Hepatocyte (in vitro differentiated cells): ENCODE data around the gene RAMP3. TPM values are rescaled to one million over a fixed set of nuclear protein-coding genes. Genes with fewer than 3 reads are reported as not detected.

Experiments
- DNase-seq: peaks from one replicate; pipeline ENCODE4 v3.0.0-alpha.2; 2016; ENCODE audit warnings: low spot score
- H2AFZ ChIP-seq: fragments of 200-600 bp; sonication (generic); 2 replicates; pipeline ENCODE4 v1.6.0; 2016; ENCODE audit warnings: antibody characterized with exemption, mild to moderate bottlenecking
- H3K27ac ChIP-seq: fragments of 200-600 bp; sonication (generic); 2 replicates; pipeline ENCODE4 v1.5.1; 2016; ENCODE audit warnings: mild to moderate bottlenecking
- H3K27me3 ChIP-seq: fragments of 200-600 bp; sonication (generic); 2 replicates; pipeline ENCODE4 v1.6.1; 2016
- H3K36me3 ChIP-seq: fragments of 200-600 bp; sonication (generic); replicated peaks from 2 replicates; pipeline ENCODE4 v1.5.1; 2016; ENCODE audit warnings: low read depth; ENCODE audit not compliant: insufficient read depth
- H3K4me1 ChIP-seq: fragments of 200-600 bp; sonication (generic); 2 replicates; pipeline ENCODE4 v1.5.1; 2016; ENCODE audit warnings: mild to moderate bottlenecking, moderate library complexity; ENCODE audit not compliant: insufficient read depth
- H3K4me2 ChIP-seq: fragments of 200-600 bp; sonication (generic); 2 replicates; pipeline ENCODE4 v1.6.0; 2016
- H3K4me3 ChIP-seq: fragments of 200-600 bp; sonication (generic); 2 replicates; pipeline ENCODE4 v1.5.1; 2016; ENCODE audit warnings: mild to moderate bottlenecking
- H3K79me2 ChIP-seq: fragments of 200-600 bp; sonication (generic); 2 replicates; pipeline ENCODE4 v1.6.0; 2017; ENCODE audit warnings: mild to moderate bottlenecking
- H3K9me2 ChIP-seq: fragments of 200-600 bp; sonication (generic); replicated peaks from 2 replicates; pipeline ENCODE4 v1.6.0; 2017; ENCODE audit warnings: mild to moderate bottlenecking; ENCODE audit not compliant: insufficient read depth
- H3K9me3 ChIP-seq: fragments of 200-600 bp; sonication (generic); 2 replicates; pipeline ENCODE4 v1.5.1; 2016; ENCODE audit warnings: low read depth, mild to moderate bottlenecking
- H4K20me1 ChIP-seq: fragments of 200-600 bp; sonication (generic); 2 replicates; pipeline ENCODE4 v1.6.0; 2016; ENCODE audit warnings: mild to moderate bottlenecking; ENCODE audit not compliant: insufficient read depth, poor library complexity, severe bottlenecking
- EZH2 ChIP-seq: fragments of 200-600 bp; sonication (generic); IDR thresholded peaks from 2 replicates; pipeline ENCODE4 v1.6.1; 2016; ENCODE audit warnings: antibody characterized with exemption, mild to moderate bottlenecking, borderline replicate concordance
- EZH2phosphoT487 ChIP-seq: fragments of 200-600 bp; sonication (generic); IDR thresholded peaks from one replicate; pipeline ENCODE4 v1.6.1; 2018; ENCODE audit warnings: antibody characterized with exemption, mild to moderate bottlenecking, low read depth, moderate library complexity; ENCODE audit not compliant: unreplicated experiment, severe bottlenecking
- WGBS: methylation state at CpG from one replicate; pipeline ENCODE4 v1.1.6; 2016; ENCODE audit warnings: low lambda C conversion rate; ENCODE audit errors: missing lambda C conversion rate; 5-methylcytosine and 5-hydroxymethylcytosine counted together
- polyA plus RNA-seq: library from polyadenylated mRNA; unstranded; fragments of >200 nt; fragmentation: Nextera tagmentation; extraction: Ambion mirVana; gene quantifications from 2 replicates; pipeline ENCODE4 v1.2.1, GENCODE V29; 2016
- total RNA-seq: library from RNA; depleted of rRNA; stranded (reverse); fragments of >200 nt; gene quantifications from 2 replicates; pipeline ENCODE4 v1.2.3, GENCODE V29; 2014
- TF ChIP-seq, protein P1 (sequence below): fragments of 200-600 bp; sonication (generic); IDR thresholded peaks from 2 replicates; pipeline ENCODE4 v1.5.1; 2016; ENCODE audit warnings: antibody characterized with exemption, mild to moderate bottlenecking; ENCODE audit not compliant: poor library complexity

Gene RAMP3
- total and polyA plus RNA-seq, 2 experiments from 2014 or later, result not detected

DNA sequence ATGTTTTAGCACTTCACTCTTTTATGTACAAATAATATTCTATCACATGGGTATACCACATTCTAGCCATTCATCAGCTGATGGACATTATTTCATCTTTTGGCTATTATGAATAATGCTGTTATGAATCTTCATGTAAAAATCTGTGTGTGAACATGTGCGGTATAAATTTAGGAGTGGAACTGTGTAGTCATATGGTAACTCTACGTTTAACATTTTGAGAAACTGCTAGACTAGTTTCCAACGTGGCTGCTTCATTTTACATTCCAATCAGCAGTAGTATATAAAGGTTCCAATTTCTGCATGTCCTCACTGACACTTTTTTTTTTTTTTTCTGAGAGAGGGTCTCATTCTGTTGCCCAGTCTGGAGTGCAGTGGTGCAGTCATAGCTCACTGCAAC lies 8.3 kb downstream of the RAMP3 start:
- no peak overlapping the region for H3K4me3 ChIP-seq
- TF ChIP-seq, protein P1, sequence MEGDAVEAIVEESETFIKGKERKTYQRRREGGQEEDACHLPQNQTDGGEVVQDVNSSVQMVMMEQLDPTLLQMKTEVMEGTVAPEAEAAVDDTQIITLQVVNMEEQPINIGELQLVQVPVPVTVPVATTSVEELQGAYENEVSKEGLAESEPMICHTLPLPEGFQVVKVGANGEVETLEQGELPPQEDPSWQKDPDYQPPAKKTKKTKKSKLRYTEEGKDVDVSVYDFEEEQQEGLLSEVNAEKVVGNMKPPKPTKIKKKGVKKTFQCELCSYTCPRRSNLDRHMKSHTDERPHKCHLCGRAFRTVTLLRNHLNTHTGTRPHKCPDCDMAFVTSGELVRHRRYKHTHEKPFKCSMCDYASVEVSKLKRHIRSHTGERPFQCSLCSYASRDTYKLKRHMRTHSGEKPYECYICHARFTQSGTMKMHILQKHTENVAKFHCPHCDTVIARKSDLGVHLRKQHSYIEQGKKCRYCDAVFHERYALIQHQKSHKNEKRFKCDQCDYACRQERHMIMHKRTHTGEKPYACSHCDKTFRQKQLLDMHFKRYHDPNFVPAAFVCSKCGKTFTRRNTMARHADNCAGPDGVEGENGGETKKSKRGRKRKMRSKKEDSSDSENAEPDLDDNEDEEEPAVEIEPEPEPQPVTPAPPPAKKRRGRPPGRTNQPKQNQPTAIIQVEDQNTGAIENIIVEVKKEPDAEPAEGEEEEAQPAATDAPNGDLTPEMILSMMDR, result no peak
- no peak for TF ChIP-seq EZH2
- TF ChIP-seq EZH2phosphoT487, result no peak
- H2AFZ ChIP-seq, result no peak overlapping the region
- H3K9me2 ChIP-seq, result no peaks in the 10 kb centered on the region
- H3K79me2 ChIP-seq, result no peaks in the 10 kb centered on the region
- WGBS, result 73% methylated on average over 3 of the region's 3 CpGs
- no peaks in the 10 kb centered on the region for H3K4me1 ChIP-seq
- H3K27ac ChIP-seq, result no peak overlapping the region
- H3K27me3 ChIP-seq, result no peaks in the 10 kb centered on the region
- no peaks in the 10 kb centered on the region for H3K9me3 ChIP-seq
- H3K36me3 ChIP-seq, result no peaks in the 10 kb centered on the region
- H4K20me1 ChIP-seq, result no peaks in the 10 kb centered on the region
- DNase-seq, result no peak
- H3K4me2 ChIP-seq, result no peak overlapping the region

DNA sequence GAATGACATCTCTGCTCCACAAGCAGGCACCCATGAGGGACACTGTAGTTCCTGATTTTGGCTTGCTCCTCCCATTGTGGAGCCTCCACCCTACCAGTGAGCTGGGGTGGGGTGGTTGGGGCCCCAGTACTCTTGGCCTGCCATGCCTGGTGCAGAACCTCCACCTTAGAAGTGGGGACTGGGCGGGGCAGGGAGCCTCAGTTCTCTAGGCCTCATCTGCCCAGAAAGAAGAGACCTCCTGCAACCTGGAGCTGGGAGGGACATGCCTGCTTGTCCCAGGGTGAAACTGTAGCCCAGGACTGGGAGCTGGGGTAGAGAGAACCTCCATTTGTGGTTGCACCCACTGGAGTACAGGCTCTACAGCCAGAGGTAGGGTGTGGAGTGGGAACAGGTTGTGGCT lies 14.4 kb downstream of the RAMP3 start:
- no peaks in the 10 kb centered on the region for H3K79me2 ChIP-seq
- H3K9me3 ChIP-seq, result no peaks in the 10 kb centered on the region
- H4K20me1 ChIP-seq, result no peaks in the 10 kb centered on the region
- H3K36me3 ChIP-seq, result no peaks in the 10 kb centered on the region
- H3K4me2 ChIP-seq, result no peak overlapping the region
- H3K9me2 ChIP-seq, result no peaks in the 10 kb centered on the region
- no peak overlapping the region for H2AFZ ChIP-seq
- TF ChIP-seq, protein P1, result no peak
- TF ChIP-seq EZH2phosphoT487 (no peak), EZH2 (no peak)
- no peak overlapping the region for H3K4me3 ChIP-seq
- 100% methylated on average over 1 of the region's 1 CpG for WGBS
- no peaks in the 10 kb centered on the region for H3K27me3 ChIP-seq
- DNase-seq, result no peak
- H3K27ac ChIP-seq, result no peak overlapping the region
- H3K4me1 ChIP-seq, result no peaks in the 10 kb centered on the region

DNA sequence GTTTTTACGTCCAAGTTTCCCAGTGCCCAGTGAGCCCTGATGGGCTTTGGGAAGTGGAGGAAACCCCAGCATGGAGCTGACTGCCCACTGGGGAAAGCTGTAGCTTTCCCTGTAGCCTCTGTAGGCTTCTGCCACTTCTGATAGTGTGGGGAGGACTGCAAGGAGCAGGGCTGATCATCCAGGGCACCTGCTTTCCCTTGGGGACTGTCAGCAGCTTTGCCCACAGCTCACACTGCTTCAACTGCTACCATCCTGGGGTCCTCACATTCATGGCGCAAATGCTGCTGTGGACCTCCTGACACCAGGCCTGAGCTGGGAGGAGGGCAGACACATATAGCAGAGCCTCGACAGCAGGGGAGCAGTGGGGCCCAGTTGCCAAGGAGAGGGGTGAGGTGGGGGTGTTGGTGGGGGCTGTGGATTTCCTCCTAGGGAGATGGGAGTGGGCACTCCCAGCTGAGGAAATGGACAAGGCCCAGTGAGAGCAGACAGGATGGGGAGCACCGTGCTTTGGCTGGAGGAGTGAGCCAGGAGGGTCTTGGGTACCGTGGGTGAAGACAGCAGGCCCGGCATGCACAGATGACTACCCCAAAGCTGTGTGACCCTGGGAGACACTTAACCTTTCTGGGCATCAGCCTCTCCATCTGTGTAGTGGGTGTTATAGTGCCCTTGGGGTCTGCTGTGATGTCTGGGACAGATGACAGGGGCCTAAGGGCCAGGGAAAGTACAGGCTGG lies 16.2 kb downstream of the RAMP3 start:
- no peaks in the 10 kb centered on the region for H4K20me1 ChIP-seq
- no peaks in the 10 kb centered on the region for H3K4me1 ChIP-seq
- H3K27ac ChIP-seq, result no peak overlapping the region
- no peaks in the 10 kb centered on the region for H3K27me3 ChIP-seq
- no peaks in the 10 kb centered on the region for H3K9me2 ChIP-seq
- DNase-seq, result no peak
- no peaks in the 10 kb centered on the region for H3K79me2 ChIP-seq
- H2AFZ ChIP-seq, result no peak overlapping the region
- no peak overlapping the region for H3K4me2 ChIP-seq
- H3K4me3 ChIP-seq, result no peak overlapping the region
- 85% methylated on average over 4 of the region's 6 CpGs for WGBS
- no peaks in the 10 kb centered on the region for H3K9me3 ChIP-seq
- H3K36me3 ChIP-seq, result no peaks in the 10 kb centered on the region
- TF ChIP-seq EZH2phosphoT487 (no peak), EZH2 (no peak)
- TF ChIP-seq, protein P1, result no peak
